Prostate gland (tissue), 2 donors: ENCODE results near the gene AZIN2. TPM values are rescaled to one million over a fixed set of nuclear protein-coding genes. Genes with fewer than 3 reads are reported as not detected.

Source experiments
- DNase-seq: peaks from one replicate; pipeline ENCODE4 v3.0.0-alpha.2; 2019; ENCODE audit warnings: low spot score
- H3K27ac ChIP-seq, 2 donors: fragments of 200-600 bp; sonication (generic); 2 replicates each; pipeline ENCODE4 v1.5.1; 2017 to 2019
- H3K27me3 ChIP-seq: fragments of 200-600 bp; sonication (generic); replicated peaks from 2 replicates; pipeline ENCODE4 v1.5.1; 2019; ENCODE audit not compliant: insufficient read depth
- H3K36me3 ChIP-seq, 2 donors: fragments of 200-600 bp; sonication (generic); 1 replicate in 1 of 2; 2 replicates in 1 of 2; pipeline versions ENCODE4 v1.5.1 to v1.8.1; 2017 to 2019
- H3K4me1 ChIP-seq: fragments of 200-600 bp; sonication (generic); replicated peaks from 2 replicates; pipeline ENCODE4 v1.5.1; 2019
- H3K4me3 ChIP-seq, 2 donors: fragments of 200-600 bp; sonication (generic); 2 replicates each; pipeline ENCODE4 v1.5.1; 2017 to 2019
- H3K9me3 ChIP-seq: fragments of 200-600 bp; sonication (generic); 2 replicates; pipeline ENCODE4 v1.5.1; 2017
- POLR2A ChIP-seq: fragments of 450-650 bp; IDR thresholded peaks from one replicate; pipeline ENCODE4 v1.6.1; 2016; ENCODE audit warnings: antibody characterized with exemption, mild to moderate bottlenecking
- POLR2AphosphoS5 ChIP-seq: sonication (generic); formaldehyde crosslinking; IDR thresholded peaks from one replicate; pipeline ENCODE4 v1.6.1; 2017; ENCODE audit warnings: antibody characterized with exemption
- WGBS: methylation state at CpG from one replicate; pipeline ENCODE4 v1.1.5; 2018; 5-methylcytosine and 5-hydroxymethylcytosine counted together
- intact Hi-C: fragments of 100-400 bp; cut with DNase I; formaldehyde crosslinking; loops from one replicate; pipeline ENCODE4 v1.14.2; 2022
- total RNA-seq, 2 donors: library from RNA; depleted of rRNA; stranded (reverse); fragments of >200 nt; gene quantifications; one replicate each; pipeline ENCODE4 v1.1.0, GENCODE V29; 2016
- TF ChIP-seq, protein P1 (sequence below), 4 experiments: fragments of 200-600 bp in 2 of 4; fragments of 450-650 bp in 2 of 4; sonication (generic) in 2 of 4; IDR thresholded peaks; 1 replicate in 3 of 4; 2 replicates in 1 of 4; pipeline ENCODE4 v1.5.1; 2016 to 2019; ENCODE audit warnings: antibody characterized with exemption in 4 of 4, mild to moderate bottlenecking in 2 of 4, moderate library complexity in 2 of 4

The AZIN2 gene
- total RNA-seq, 2 donors from 2014 or later: 5.6 to 16.0 TPM

GRCh38 chr1:33078030-33078591, 2.8 kb upstream of the AZIN2 start:
- Histone ChIP-seq H3K27me3 (no peaks in the 10 kb centered on the region), H3K27ac (no peak overlapping the region), H3K9me3 (no peaks in the 10 kb centered on the region), H3K4me3 (no peak overlapping the region), H3K4me1 (no peaks in the 10 kb centered on the region), H3K36me3 (no peaks in the 10 kb centered on the region)
- intact Hi-C loops: no loop called here
- TF ChIP-seq POLR2AphosphoS5 (no peak), POLR2A (no peak)
- TF ChIP-seq, protein P1, sequence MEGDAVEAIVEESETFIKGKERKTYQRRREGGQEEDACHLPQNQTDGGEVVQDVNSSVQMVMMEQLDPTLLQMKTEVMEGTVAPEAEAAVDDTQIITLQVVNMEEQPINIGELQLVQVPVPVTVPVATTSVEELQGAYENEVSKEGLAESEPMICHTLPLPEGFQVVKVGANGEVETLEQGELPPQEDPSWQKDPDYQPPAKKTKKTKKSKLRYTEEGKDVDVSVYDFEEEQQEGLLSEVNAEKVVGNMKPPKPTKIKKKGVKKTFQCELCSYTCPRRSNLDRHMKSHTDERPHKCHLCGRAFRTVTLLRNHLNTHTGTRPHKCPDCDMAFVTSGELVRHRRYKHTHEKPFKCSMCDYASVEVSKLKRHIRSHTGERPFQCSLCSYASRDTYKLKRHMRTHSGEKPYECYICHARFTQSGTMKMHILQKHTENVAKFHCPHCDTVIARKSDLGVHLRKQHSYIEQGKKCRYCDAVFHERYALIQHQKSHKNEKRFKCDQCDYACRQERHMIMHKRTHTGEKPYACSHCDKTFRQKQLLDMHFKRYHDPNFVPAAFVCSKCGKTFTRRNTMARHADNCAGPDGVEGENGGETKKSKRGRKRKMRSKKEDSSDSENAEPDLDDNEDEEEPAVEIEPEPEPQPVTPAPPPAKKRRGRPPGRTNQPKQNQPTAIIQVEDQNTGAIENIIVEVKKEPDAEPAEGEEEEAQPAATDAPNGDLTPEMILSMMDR (IDR thresholded peaks at IDR 0.05): no peak
- 54% methylated on average over 1 of the region's 1 CpG for WGBS
- DNase-seq: no peak

DNA sequence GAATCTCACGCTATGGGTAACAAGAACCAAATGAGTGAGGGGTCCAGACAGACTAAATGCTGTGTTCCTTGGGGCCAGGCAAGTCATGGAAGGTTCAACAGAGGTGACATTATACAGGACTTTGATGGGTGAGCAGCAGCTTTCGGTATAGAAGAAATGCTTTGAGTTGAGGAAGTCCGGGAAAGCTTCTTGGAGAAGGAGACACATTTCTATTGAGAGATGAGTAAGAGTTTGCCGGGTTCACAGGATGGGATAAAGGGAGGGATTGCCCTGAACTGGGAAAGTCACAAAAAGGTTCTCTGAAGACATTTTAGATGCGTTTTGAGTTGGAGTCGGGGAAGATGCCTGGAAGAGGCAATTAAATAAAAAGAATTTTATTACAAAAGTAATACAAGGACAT, 580 bp upstream of the AZIN2 start:
- TF ChIP-seq POLR2A (no peak), POLR2AphosphoS5 (no peak)
- TF ChIP-seq, protein P1 (IDR thresholded peaks at IDR 0.05): no peak
- Histone ChIP-seq H3K9me3 (no peaks in the 10 kb centered on the region), H3K36me3 (no peaks in the 10 kb centered on the region), H3K27ac (peak overlapping the region in 1 of 2 donors; percentile 54), H3K27me3 (no peaks in the 10 kb centered on the region), H3K4me3 (peak overlapping the region; percentile 65 to 73), H3K4me1 (no peaks in the 10 kb centered on the region)
- no peak for DNase-seq
- 29% methylated on average over 6 of the region's 6 CpGs for WGBS
- intact Hi-C loops: loop anchor here (10.0 kb wide), 1 partner anchor 146 kb away; no protein-coding TSS in a partner anchor

- no peaks in the 10 kb centered on the region for H3K36me3 ChIP-seq
- 6% methylated on average over 24 of the region's 35 CpGs for WGBS
- H3K27me3 ChIP-seq: no peaks in the 10 kb centered on the region
- no peaks in the 10 kb centered on the region for H3K4me1 ChIP-seq
- peak overlapping the region; percentile 65 to 73 for H3K4me3 ChIP-seq
- DNase-seq: no peak
- TF ChIP-seq, protein P1 (IDR thresholded peaks at IDR 0.05): no peak
- TF ChIP-seq POLR2A (no peak), POLR2AphosphoS5 (no peak)
- intact Hi-C loops: loop anchor here (10.0 kb wide), 1 partner anchor 147 kb away; no protein-coding TSS in a partner anchor
- H3K27ac ChIP-seq: no peak overlapping the region
- no peaks in the 10 kb centered on the region for H3K9me3 ChIP-seq
These were observed 777 bp downstream of the AZIN2 start for GRCh38 chr1:33081554-33082305.

DNA sequence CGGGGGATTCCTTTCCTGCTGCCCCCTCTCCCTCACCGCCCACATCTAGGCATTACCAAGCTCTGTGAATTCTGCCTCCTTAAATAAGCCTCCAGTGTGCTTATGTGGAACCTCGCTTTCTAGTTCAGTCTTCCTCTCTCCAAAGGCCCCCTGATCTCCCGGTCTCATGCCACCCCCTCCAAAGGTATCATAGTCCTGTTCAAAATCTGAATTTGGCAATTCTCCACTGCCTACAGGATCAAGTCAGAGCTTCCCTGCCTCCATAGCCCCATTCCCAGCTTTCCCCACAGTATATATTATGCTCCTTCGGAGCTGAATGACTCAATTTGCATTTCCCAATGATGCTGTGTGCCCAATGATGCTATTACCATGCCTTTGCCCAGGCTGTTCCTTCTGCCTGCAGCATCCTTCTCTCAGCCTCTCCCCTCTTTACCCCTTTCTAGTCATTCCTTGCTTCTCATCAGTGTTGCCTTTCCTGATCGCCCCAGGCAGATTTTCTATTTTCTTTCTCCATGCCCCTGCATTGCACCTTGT, 1.7 kb downstream of the AZIN2 start:
- WGBS: 85% methylated on average over 6 of the region's 6 CpGs
- TF ChIP-seq, protein P1 (IDR thresholded peaks at IDR 0.05): no peak
- no peak for TF ChIP-seq POLR2A
- no peak for TF ChIP-seq POLR2AphosphoS5
- Histone ChIP-seq H3K9me3 (no peaks in the 10 kb centered on the region), H3K27ac (no peak overlapping the region), H3K4me1 (no peaks in the 10 kb centered on the region), H3K36me3 (no peaks in the 10 kb centered on the region), H3K27me3 (no peaks in the 10 kb centered on the region), H3K4me3 (no peak overlapping the region)
- intact Hi-C loops: loop anchor here (10.0 kb wide), 1 partner anchor 148 kb away; no protein-coding TSS in a partner anchor
- no peak for DNase-seq
